ENCODE measurements around the gene CHCHD10. TPM values are rescaled to one million over a fixed set of nuclear protein-coding genes. Genes with fewer than 3 reads are reported as not detected.

The CHCHD10 gene
- total and polyA plus RNA-seq, 2 of the 8 experiments (the other 6 are each of a cell fraction or from before 2014, with no cell fraction given) = 58.3 to 94.5 TPM

DNA sequence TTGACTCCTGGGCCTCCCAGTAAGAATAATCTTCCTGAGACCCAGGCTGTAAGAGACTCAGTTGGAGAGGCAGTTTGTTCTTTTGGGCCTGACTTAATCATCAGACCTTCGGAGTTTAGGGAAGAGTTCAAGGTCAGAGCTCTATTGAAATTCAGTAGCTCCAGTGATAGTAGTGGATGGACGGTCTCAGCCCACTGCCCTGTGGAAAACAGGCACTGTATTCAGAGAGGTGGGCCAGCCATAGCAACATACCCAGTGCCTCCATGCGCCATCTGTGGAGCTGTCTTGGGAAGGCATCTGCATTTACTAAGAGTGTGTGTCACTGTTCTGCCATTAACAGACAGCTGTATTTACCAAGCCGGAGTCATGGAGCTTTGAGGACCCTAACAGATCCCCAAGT lies 21.9 kb upstream of the CHCHD10 start:
- Histone ChIP-seq H2BK5ac (ENCODE audit: low read depth, low read length) (no peak overlapping the region), H2AFZ (ENCODE audit: low read length) (no peak overlapping the region), H2BK12ac (ENCODE audit: low read depth, low read length) (no peak overlapping the region), H3K14ac (ENCODE audit: insufficient read length) (no peak overlapping the region), H3K23ac (ENCODE audit: insufficient read length) (no peak overlapping the region), H3K36me3 (ENCODE audit: control insufficient read depth in 2 of 4, insufficient read depth in 4 of 4, low read length in 3 of 4) (peaks cover 9 to 18% (median 11%) of the 10 kb centered on the region in 4 experiments; a peak in 7 of 8 replicates), H3K23me2 (ENCODE audit: low read depth, low read length) (peaks cover 3% of the 10 kb centered on the region; the same call in 1 of the 2 replicates), H3K79me1 (ENCODE audit: low read depth, low read length) (peaks cover 3% of the 10 kb centered on the region; the same call in 1 of the 2 replicates), H3K18ac (ENCODE audit: extremely low read depth, low read length) (no peak overlapping the region), H4K5ac (ENCODE audit: insufficient read length, low read depth, low read length) (no peak overlapping the region), H2BK120ac (replicated peaks; ENCODE audit: low read depth, low read length) (no peak overlapping the region), H4K8ac (ENCODE audit: extremely low read depth, insufficient read depth, low read length) (no peak overlapping the region), H3K9ac (replicated peaks in 1 of 4; ENCODE audit: extremely low read depth in 1 of 4, low read depth in 3 of 4, low read length in 3 of 4) (no peak overlapping the region), H3K4me2 (ENCODE audit: insufficient read depth in 1 of 2, low read depth in 2 of 2, low read length in 2 of 2) (peak overlapping the region in 1 of 2 experiments; percentile 64; a peak in 1 of 4 replicates), H2BK20ac (ENCODE audit: low read length) (no peak overlapping the region), H3K4ac (replicated peaks; ENCODE audit: insufficient read length, low read depth, low read length) (no peak overlapping the region), H3K56ac (replicated peaks; ENCODE audit: insufficient read length, low read depth, low read length) (no peak overlapping the region), H3K4me3 (ENCODE audit: extremely low read depth in 1 of 4, insufficient read depth in 2 of 4, low read depth in 3 of 4, low read length in 4 of 4) (no peak overlapping the region), H2BK15ac (ENCODE audit: low read length) (no peak overlapping the region), H3K4me1 (replicated peaks in 1 of 4; ENCODE audit: control insufficient read depth in 3 of 4, insufficient read depth in 4 of 4, low read length in 3 of 4) (peaks cover 0 to 10% (median 4%) of the 10 kb centered on the region in 4 experiments; a peak in 6 of 7 replicates), H3K9me3 (ENCODE audit: insufficient read depth in 2 of 2, low read depth in 1 of 2, low read length in 1 of 2) (no peaks in the 10 kb centered on the region), H4K20me1 (replicated peaks in 1 of 2; ENCODE audit: control insufficient read depth in 1 of 2, insufficient read depth in 2 of 2, low read length in 2 of 2) (peaks cover 4 to 24% of the 10 kb centered on the region in 2 experiments), H2AK5ac (ENCODE audit: low read depth, low read length) (no peak overlapping the region), H3K79me2 (ENCODE audit: control insufficient read depth in 1 of 2, insufficient read depth in 2 of 2, low read length in 2 of 2) (peaks cover 22 to 56% of the 10 kb centered on the region in 2 experiments), H3K27ac (ENCODE audit: low read depth, low read length) (no peak overlapping the region), H4K91ac (replicated peaks; ENCODE audit: insufficient read length, low read length) (no peak overlapping the region), H3K27me3 (replicated peaks in 1 of 4; ENCODE audit: control insufficient read depth in 3 of 4, extremely low read depth in 1 of 4, insufficient read depth in 3 of 4, low read length in 3 of 4) (no peaks in the 10 kb centered on the region)
- FAIRE-seq (no peak), DNase-seq (ENCODE audit: low read depth in 1 of 2, low spot score in 2 of 2) (no peak)
- POLR2A ChIA-PET (ENCODE audit: partially characterized antibody) = interaction anchor here (0.8 to 4.4 kb wide), 10 partner anchors 12 to 68 kb away, joined by 3 to 19 read pairs (median 3); partner anchors contain the start of genes CHCHD10 and SLC2A11
- CTCF ChIA-PET (ENCODE audit: partially characterized antibody) = interaction anchor here (0.5 to 6.4 kb wide), 10 partner anchors 13 to 1647 kb away, joined by 3 to 47 read pairs (median 4); partner anchors contain the start of genes CHCHD10, MIF and MMP11
- WGBS, 2 experiments (ENCODE audit: extremely low coverage in 1 of 2, insufficient coverage in 1 of 2, insufficient read length in 1 of 2, insufficient replicate concordance in 2 of 2, low coverage in 1 of 2, low lambda C conversion rate in 2 of 2, missing lambda C conversion rate in 1 of 2) = 87% methylated on average over 4 of the region's 4 CpGs; no CpG with 5 or more reads in 1 of the 2 experiments
- TF ChIP-seq CTBP2 (IDR thresholded peaks at IDR 0.05; ENCODE audit: borderline replicate concordance, insufficient read depth, insufficient read length, low read length) (no peak), GABPA (IDR thresholded peaks at IDR 0.05; ENCODE audit: borderline replicate concordance, insufficient read depth, low read length) (no peak), RAD21 (IDR thresholded peaks at IDR 0.05 in 1 of 2, conservative IDR thresholded peaks at IDR 0.05 in 1 of 2; ENCODE audit: low read depth in 2 of 2, low read length in 2 of 2) (peak; percentile 22 to 29; a peak in 2 of 4 replicates), KDM5A (IDR thresholded peaks at IDR 0.05; ENCODE audit: low read length) (no peak), HDAC2 (IDR thresholded peaks at IDR 0.05; ENCODE audit: borderline replicate concordance in 1 of 2, low read depth in 2 of 2, low read length in 2 of 2) (no peak), MAFK (IDR thresholded peaks at IDR 0.05; ENCODE audit: low read depth, low read length) (no peak), FOSL1 (IDR thresholded peaks at IDR 0.05; ENCODE audit: insufficient read depth, low read depth, low read length) (no peak), CBX8 (IDR thresholded peaks at IDR 0.05; ENCODE audit: borderline replicate concordance, low read depth, low read length) (no peak)
- TF ChIP-seq, protein P1, sequence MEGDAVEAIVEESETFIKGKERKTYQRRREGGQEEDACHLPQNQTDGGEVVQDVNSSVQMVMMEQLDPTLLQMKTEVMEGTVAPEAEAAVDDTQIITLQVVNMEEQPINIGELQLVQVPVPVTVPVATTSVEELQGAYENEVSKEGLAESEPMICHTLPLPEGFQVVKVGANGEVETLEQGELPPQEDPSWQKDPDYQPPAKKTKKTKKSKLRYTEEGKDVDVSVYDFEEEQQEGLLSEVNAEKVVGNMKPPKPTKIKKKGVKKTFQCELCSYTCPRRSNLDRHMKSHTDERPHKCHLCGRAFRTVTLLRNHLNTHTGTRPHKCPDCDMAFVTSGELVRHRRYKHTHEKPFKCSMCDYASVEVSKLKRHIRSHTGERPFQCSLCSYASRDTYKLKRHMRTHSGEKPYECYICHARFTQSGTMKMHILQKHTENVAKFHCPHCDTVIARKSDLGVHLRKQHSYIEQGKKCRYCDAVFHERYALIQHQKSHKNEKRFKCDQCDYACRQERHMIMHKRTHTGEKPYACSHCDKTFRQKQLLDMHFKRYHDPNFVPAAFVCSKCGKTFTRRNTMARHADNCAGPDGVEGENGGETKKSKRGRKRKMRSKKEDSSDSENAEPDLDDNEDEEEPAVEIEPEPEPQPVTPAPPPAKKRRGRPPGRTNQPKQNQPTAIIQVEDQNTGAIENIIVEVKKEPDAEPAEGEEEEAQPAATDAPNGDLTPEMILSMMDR (IDR thresholded peaks at IDR 0.05; ENCODE audit: control extremely low read depth in 1 of 3, insufficient read depth in 1 of 3, low read depth in 1 of 3, low read length in 3 of 3) = peak; percentile 2 to 37 (median 35); a peak in 2 of 4 replicates
